ENCODE measurements around the gene RPRM.
"Not testable (repeated sequence)": the region's sequence is repeated elsewhere in the genome, so short reads cannot be mapped to it uniquely, and the experiment has no call there.

RPRM gene
- total RNA-seq: 0 reads per million in 2 donors

GRCh38 chr2:153478289-153479261 lies at the start of gene RPRM:
TSS of gene RPRM (minus strand) at chr2:153478762. CDS start at chr2:153478565, 197 bp downstream.
- DNase-seq: peak; percentile 35

GRCh38 chr2:153519257-153519875 lies 40.8 kb upstream of the RPRM start:
- DNase-seq: peak; percentile 44

GRCh38 chr2:153512331-153512730 lies 33.8 kb upstream of the RPRM start:
- DNase-seq: no peak

- no peak for DNase-seq
Measured at GRCh38 chr2:153510996-153511395, 32.4 kb upstream of the RPRM start.

- no peak for DNase-seq
Measured at GRCh38 chr2:153509133-153509532, 30.6 kb upstream of the RPRM start.

- not testable (repeated sequence) for DNase-seq
Measured at GRCh38 chr2:153506499-153506898, 27.9 kb upstream of the RPRM start.

GRCh38 chr2:153499439-153499838 lies 20.9 kb upstream of the RPRM start:
- DNase-seq: no peak

- DNase-seq: no peak
Measured at GRCh38 chr2:153497938-153498629, 19.5 kb upstream of the RPRM start.

- no peak for DNase-seq
Measured at GRCh38 chr2:153495725-153496124, 17.2 kb upstream of the RPRM start.

GRCh38 chr2:153488072-153488471 lies 9.5 kb upstream of the RPRM start:
- DNase-seq: no peak

- no peak for DNase-seq
Measured at GRCh38 chr2:153487448-153487847, 8.9 kb upstream of the RPRM start.

GRCh38 chr2:153479573-153479972 lies 1.0 kb upstream of the RPRM start:
- no peak for DNase-seq

GRCh38 chr2:153477636-153478288 lies 800 bp downstream of the RPRM start:
- DNase-seq: no peak

GRCh38 chr2:153476816-153477635 lies 1.5 kb downstream of the RPRM start:
- no peak for DNase-seq

GRCh38 chr2:153476491-153476815 lies 2.1 kb downstream of the RPRM start:
- DNase-seq: no peak

GRCh38 chr2:153474876-153475435 lies 3.6 kb downstream of the RPRM start:
- no peak for DNase-seq

GRCh38 chr2:153474407-153474806 lies 4.2 kb downstream of the RPRM start:
- DNase-seq: no peak

GRCh38 chr2:153470867-153471266 lies 7.7 kb downstream of the RPRM start:
- DNase-seq: no peak

- DNase-seq: no peak
Measured at GRCh38 chr2:153464395-153464794, 14.2 kb downstream of the RPRM start.

GRCh38 chr2:153462338-153462859 lies 16.2 kb downstream of the RPRM start:
- DNase-seq: no peak

- no peak for DNase-seq
Measured at GRCh38 chr2:153461453-153461852, 17.1 kb downstream of the RPRM start.
